Parathyroid adenoma (tissue), 2 donors: ENCODE measurements around the gene SLC10A3.
A peak's percentile ranks its signal among the peaks of the same experiment; 100 is the strongest.

Source experiments
- H2AFZ ChIP-seq: fragments of 300-600 bp; sonication (generic); one replicate; pipeline ENCODE4 v1.7.0; 2017; ENCODE audit warnings: antibody characterized with exemption, mild to moderate bottlenecking
- H3K27ac ChIP-seq: fragments of 300-600 bp; sonication (generic); one replicate; pipeline ENCODE4 v1.7.0; 2017
- H3K27me3 ChIP-seq: fragments of 300-600 bp; sonication (generic); one replicate; pipeline ENCODE4 v1.7.0; 2017; ENCODE audit warnings: low read length; ENCODE audit not compliant: control insufficient read depth, insufficient read depth
- H3K36me3 ChIP-seq: fragments of 300-600 bp; sonication (generic); one replicate; pipeline ENCODE4 v1.7.0; 2017; ENCODE audit warnings: low read length; ENCODE audit not compliant: control insufficient read depth, insufficient read depth
- H3K4me1 ChIP-seq: fragments of 300-600 bp; sonication (generic); one replicate; pipeline ENCODE4 v1.7.0; 2017; ENCODE audit warnings: control low read depth
- H3K4me2 ChIP-seq: fragments of 300-600 bp; sonication (generic); one replicate; pipeline ENCODE4 v1.7.0; 2017; ENCODE audit warnings: low read length
- H3K4me3 ChIP-seq: fragments of 300-600 bp; sonication (generic); one replicate; pipeline ENCODE4 v1.7.0; 2017; ENCODE audit warnings: low read depth, low read length
- H3K79me2 ChIP-seq: fragments of 300-600 bp; sonication (generic); one replicate; pipeline ENCODE4 v1.7.0; 2017; ENCODE audit warnings: control low read depth
- H3K9ac ChIP-seq: fragments of 300-600 bp; sonication (generic); one replicate; pipeline ENCODE4 v1.7.0; 2017; ENCODE audit warnings: mild to moderate bottlenecking
- H3K9me3 ChIP-seq: fragments of 300-600 bp; sonication (generic); one replicate; pipeline ENCODE4 v1.7.0; 2017; ENCODE audit warnings: low read length; ENCODE audit not compliant: control insufficient read depth
- TF ChIP-seq, protein P1 (sequence below): fragments of 300-600 bp; sonication (generic); IDR thresholded peaks from one replicate; pipeline ENCODE4 v1.7.0; 2017; ENCODE audit warnings: antibody characterized with exemption, mild to moderate bottlenecking
- donor health status: primary hyperparathyroidism.

The SLC10A3 gene

GRCh38 chrX:154487518-154488290, 2.7 kb downstream of the SLC10A3 start:
- Histone ChIP-seq H3K9ac (no peak overlapping the region), H3K4me2 (no peak overlapping the region), H2AFZ (no peak overlapping the region), H3K9me3 (no peaks in the 10 kb centered on the region), H3K27ac (no peak overlapping the region), H3K79me2 (no peaks in the 10 kb centered on the region), H3K27me3 (no peaks in the 10 kb centered on the region), H3K36me3 (no peaks in the 10 kb centered on the region), H3K4me3 (no peak overlapping the region), H3K4me1 (no peaks in the 10 kb centered on the region)
- TF ChIP-seq, protein P1, sequence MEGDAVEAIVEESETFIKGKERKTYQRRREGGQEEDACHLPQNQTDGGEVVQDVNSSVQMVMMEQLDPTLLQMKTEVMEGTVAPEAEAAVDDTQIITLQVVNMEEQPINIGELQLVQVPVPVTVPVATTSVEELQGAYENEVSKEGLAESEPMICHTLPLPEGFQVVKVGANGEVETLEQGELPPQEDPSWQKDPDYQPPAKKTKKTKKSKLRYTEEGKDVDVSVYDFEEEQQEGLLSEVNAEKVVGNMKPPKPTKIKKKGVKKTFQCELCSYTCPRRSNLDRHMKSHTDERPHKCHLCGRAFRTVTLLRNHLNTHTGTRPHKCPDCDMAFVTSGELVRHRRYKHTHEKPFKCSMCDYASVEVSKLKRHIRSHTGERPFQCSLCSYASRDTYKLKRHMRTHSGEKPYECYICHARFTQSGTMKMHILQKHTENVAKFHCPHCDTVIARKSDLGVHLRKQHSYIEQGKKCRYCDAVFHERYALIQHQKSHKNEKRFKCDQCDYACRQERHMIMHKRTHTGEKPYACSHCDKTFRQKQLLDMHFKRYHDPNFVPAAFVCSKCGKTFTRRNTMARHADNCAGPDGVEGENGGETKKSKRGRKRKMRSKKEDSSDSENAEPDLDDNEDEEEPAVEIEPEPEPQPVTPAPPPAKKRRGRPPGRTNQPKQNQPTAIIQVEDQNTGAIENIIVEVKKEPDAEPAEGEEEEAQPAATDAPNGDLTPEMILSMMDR, result no peak

DNA sequence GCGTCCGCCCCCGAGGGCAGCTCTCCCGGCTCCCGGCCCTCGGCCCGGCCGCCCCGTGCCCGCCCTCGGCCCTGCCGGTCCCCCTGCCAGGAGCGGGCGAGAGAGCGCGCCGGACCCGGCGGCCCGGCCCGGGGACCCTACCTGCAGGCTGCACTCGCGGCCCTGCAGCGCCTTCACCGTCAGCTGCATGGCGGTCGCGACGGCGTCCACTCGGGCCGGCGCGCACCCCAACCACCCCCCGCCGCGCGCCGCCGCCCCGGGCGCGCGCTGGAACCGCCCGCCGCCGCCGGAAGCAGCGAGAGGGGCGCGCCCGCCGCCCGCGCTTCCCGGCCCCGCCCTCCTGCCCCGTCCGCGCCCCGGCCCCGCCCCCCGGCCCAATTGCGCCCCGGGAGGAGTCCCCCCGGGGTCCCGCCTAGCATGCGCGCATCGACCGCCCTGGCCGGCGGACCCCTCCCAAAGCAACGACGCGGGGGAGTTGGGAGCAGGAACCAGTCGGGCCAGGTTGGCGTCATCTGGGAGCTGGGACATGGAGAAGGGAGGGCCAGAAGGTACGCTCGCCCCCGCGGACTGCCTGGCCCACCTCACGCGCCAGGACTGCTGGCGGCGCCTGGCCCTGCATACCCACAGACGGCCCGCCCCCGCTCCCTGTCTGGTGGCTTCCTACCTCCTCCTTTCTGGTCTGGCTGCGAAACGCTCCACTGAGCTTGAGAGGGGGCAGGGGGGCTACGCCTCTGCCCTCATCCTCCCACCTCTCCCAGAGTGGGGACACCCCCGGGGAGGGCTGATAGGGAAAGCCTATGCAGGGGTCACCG, 3.8 kb downstream of the SLC10A3 start, which contains the start of gene UBL4A:
UBL4A (minus strand) TSS at position 220 of the 812 bp plus-strand sequence; CDS start at position 189, 31 bp downstream.
- Histone ChIP-seq H3K36me3 (no peaks in the 10 kb centered on the region), H3K4me3 (peak within 1 kb of the TSS; percentile 57), H3K4me1 (no peaks in the 10 kb centered on the region), H3K4me2 (peak within 1 kb of the TSS; percentile 68), H3K79me2 (no peaks in the 10 kb centered on the region), H2AFZ (peak within 1 kb of the TSS; percentile 68), H3K27me3 (no peaks in the 10 kb centered on the region), H3K9ac (no peak within 1 kb of the TSS), H3K27ac (peak within 1 kb of the TSS; percentile 54), H3K9me3 (no peaks in the 10 kb centered on the region)
- TF ChIP-seq, protein P1, result no peak

DNA sequence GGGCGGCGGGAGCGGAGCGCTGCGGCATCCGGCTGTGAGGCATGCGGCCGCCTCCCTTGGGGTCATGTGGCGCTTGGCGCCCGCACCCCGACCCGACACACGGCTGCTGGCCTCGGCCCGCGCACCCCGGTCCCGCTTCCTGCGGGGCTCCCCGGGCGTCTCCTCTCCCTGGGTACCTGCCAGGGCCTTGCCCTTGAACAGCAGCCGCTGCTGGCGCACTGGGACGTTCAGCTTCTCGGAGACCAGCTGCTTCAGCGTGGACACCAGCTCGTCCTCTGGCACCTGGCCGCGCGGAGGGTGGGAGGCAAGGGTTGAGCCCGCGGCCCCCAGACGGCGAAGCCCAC, 4.4 kb downstream of the SLC10A3 start:
- H3K27ac ChIP-seq, result peak overlapping the region; percentile 39
- H3K4me1 ChIP-seq, result no peaks in the 10 kb centered on the region
- no peaks in the 10 kb centered on the region for H3K27me3 ChIP-seq
- H3K9ac ChIP-seq, result no peak overlapping the region
- no peaks in the 10 kb centered on the region for H3K9me3 ChIP-seq
- no peaks in the 10 kb centered on the region for H3K79me2 ChIP-seq
- H3K4me3 ChIP-seq, result peak overlapping the region; percentile 57
- no peaks in the 10 kb centered on the region for H3K36me3 ChIP-seq
- peak overlapping the region; percentile 68 for H3K4me2 ChIP-seq
- TF ChIP-seq, protein P1, result no peak
- H2AFZ ChIP-seq, result peak overlapping the region; percentile 68

GRCh38 chrX:154485150-154486051, 5.0 kb downstream of the SLC10A3 start:
- H3K79me2 ChIP-seq, result no peaks in the 10 kb centered on the region
- H2AFZ ChIP-seq, result peak overlapping the region; percentile 68
- H3K27ac ChIP-seq, result peak overlapping the region; percentile 39
- no peaks in the 10 kb centered on the region for H3K4me1 ChIP-seq
- no peaks in the 10 kb centered on the region for H3K36me3 ChIP-seq
- H3K9me3 ChIP-seq, result no peaks in the 10 kb centered on the region
- peak overlapping the region; percentile 68 for H3K4me2 ChIP-seq
- TF ChIP-seq, protein P1, result no peak
- no peak overlapping the region for H3K9ac ChIP-seq
- H3K4me3 ChIP-seq, result peak overlapping the region; percentile 57
- H3K27me3 ChIP-seq, result no peaks in the 10 kb centered on the region
